Naive thymus-derived CD8-positive, alpha-beta T cell (primary cell): Measurements from ENCODE around the gene IGFBP4. TPM values are rescaled to one million over a fixed set of nuclear protein-coding genes. Genes with fewer than 3 reads are reported as not detected.

ENCODE experiments used
- ATAC-seq, 2 donors: fragments of 150-1000 bp; cut with Tn5 transposase in 1 of 2; sonication (Bioruptor Pico), chemical (Tn5 transposase) in 1 of 2; 1 replicate in 1 of 2; 2 replicates in 1 of 2; pipeline ENCODE4 v1.10.0; 2021; ENCODE audit warnings: mild to moderate bottlenecking in 2 of 2, moderate library complexity in 2 of 2
- POLR2A ChIA-PET: fragments of 350-600 bp; sonication (Branson Sonifier 250); formaldehyde crosslinking; loops from one replicate; lab custom pipeline; 2021; ENCODE audit warnings: antibody characterized with exemption; lab: Charles Lee
- DNase-seq, 10 donors: peaks; one replicate each; pipeline versions ENCODE4 v3.0.0 to v3.0.0-alpha.2; 2020 to 2022
- H3K27ac Mint-ChIP-seq, 10 donors: one replicate each; pipeline ENCODE4 v1.8.0; 2020 to 2022; ENCODE audit warnings: mild to moderate bottlenecking in 10 of 10, mixed read lengths in 10 of 10, moderate library complexity in 4 of 10, inconsistent platforms in 1 of 10
- H3K27me3 Mint-ChIP-seq, 5 donors: one replicate each; pipeline ENCODE4 v1.8.0; 2021 to 2022; ENCODE audit warnings: mixed read lengths in 5 of 5
- H3K36me3 Mint-ChIP-seq, 3 donors: one replicate each; pipeline ENCODE4 v1.8.0; 2020 to 2022; ENCODE audit warnings: mixed read lengths in 3 of 3, mild to moderate bottlenecking in 2 of 3, inconsistent platforms in 1 of 3
- H3K4me1 Mint-ChIP-seq, 4 donors: one replicate each; pipeline ENCODE4 v1.8.0; 2021 to 2022; ENCODE audit warnings: mixed read lengths in 4 of 4
- H3K4me3 Mint-ChIP-seq, 10 donors: one replicate each; pipeline ENCODE4 v1.8.0; 2020 to 2022; ENCODE audit warnings: mild to moderate bottlenecking in 10 of 10, mixed read lengths in 10 of 10, moderate library complexity in 6 of 10, inconsistent platforms in 1 of 10
- H3K9me3 Mint-ChIP-seq, 9 donors: one replicate each; pipeline ENCODE4 v1.8.0; 2020 to 2022; ENCODE audit warnings: mixed read lengths in 9 of 9, mild to moderate bottlenecking in 3 of 9, inconsistent platforms in 1 of 9, moderate library complexity in 1 of 9
- polyA plus RNA-seq, 3 donors: library from polyadenylated mRNA; unstranded; fragments of 300-500 nt; fragmentation: Illumina TruSeq; gene quantifications; one replicate each; pipeline ENCODE4 v1.2.3, GENCODE V29; 2021
- total RNA-seq, 8 experiments: library from RNA in 2 of 8; stranded (reverse) in 2 of 8; gene quantifications; one replicate each; pipeline ENCODE4 v1.2.3 and lab custom pipeline; 2021 to 2026

IGFBP4 gene
- total and polyA plus RNA-seq, 5 experiments from 2014 or later: 0.09 to 1.0 (median 0.83) TPM; not detected in 1

DNA sequence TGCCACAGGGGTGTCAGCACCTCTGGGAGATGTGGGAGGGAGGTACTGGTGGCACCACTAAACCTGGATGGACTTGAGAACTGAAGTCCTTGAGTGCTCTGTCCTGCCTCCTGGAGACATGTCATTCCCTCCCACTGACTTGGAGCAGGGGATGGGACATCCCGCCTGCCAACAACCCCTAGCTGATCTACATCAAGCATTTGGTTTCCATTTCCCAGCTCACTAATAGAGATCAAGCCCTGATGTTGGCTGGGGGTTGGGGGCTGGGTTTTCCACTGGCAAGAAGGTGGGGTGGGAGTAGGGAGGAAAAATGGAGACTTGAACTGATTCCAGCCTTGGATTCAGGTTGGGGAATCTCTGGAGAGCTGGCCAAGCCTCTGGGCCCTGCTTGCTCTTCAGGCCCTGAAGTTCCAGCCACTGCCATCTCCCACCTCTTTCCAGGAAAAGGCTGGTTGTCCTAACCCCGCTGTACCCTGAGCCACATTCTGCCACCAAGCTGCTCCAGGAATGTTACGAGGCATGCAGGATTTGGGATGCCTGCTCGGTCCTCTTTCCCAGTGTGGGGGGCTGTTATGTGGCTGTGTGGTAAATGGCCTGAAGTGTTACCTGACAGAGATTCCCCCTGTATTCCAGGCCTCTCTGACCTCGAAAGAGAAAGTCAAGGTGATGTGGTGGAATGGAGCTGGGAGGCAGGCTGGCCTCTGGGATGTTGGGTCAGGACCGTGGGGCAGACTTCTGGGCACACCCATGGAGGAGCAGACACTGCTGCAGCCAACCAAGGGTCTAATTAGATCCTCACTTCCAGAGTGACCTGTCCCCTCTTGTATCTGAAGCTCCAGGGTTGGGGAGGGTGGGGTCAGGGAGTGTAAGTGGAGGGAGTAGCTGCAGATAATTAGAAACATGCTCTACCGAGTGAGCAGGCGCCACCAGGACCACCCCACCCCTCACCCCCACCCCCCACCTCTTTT is 16.7 kb downstream of the IGFBP4 start:
- Mint-ChIP-seq H3K27ac (no peak overlapping the region), H3K4me1 (peaks cover 0 to 2% (median 0%) of the 10 kb centered on the region in 4 donors), H3K4me3 (no peak overlapping the region), H3K9me3 (no peaks in the 10 kb centered on the region), H3K36me3 (no peaks in the 10 kb centered on the region), H3K27me3 (peaks cover 0 to 4% (median 0%) of the 10 kb centered on the region in 5 donors)
- POLR2A ChIA-PET: interaction anchor here (0.6 kb wide), 1 partner anchor 18 kb away, joined by 6 read pairs; no protein-coding TSS in a partner anchor
- no peak for DNase-seq
- ATAC-seq: no peak

DNA sequence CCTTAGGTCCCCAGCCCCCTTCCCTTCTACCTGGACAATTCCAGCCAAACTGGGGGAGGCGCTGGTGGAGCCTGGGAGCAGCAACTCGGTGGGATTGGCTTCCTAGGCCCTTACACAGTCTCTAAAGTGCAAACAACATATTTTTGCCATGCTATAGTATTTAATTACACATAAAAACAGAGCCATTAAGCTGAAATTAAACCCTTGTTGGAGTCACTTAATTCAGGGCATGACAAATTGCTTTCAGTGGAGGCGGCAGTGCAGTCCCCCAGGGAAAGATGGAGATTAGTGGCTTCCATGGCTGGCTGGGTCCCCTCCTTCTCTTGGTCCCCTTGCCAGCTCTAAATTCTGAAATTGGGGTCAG is 17.3 kb downstream of the IGFBP4 start:
- Mint-ChIP-seq H3K27ac (peak overlapping the region in 1 of 10 donors; percentile 14), H3K4me1 (peaks cover 0 to 2% (median 0%) of the 10 kb centered on the region in 4 donors), H3K36me3 (no peaks in the 10 kb centered on the region), H3K9me3 (no peaks in the 10 kb centered on the region), H3K27me3 (peaks cover 0 to 4% (median 0%) of the 10 kb centered on the region in 5 donors), H3K4me3 (no peak overlapping the region)
- ATAC-seq (no peak), DNase-seq (no peak)
- POLR2A ChIA-PET: interaction anchor here (0.6 kb wide), 1 partner anchor 19 kb away, joined by 6 read pairs; no protein-coding TSS in a partner anchor

DNA sequence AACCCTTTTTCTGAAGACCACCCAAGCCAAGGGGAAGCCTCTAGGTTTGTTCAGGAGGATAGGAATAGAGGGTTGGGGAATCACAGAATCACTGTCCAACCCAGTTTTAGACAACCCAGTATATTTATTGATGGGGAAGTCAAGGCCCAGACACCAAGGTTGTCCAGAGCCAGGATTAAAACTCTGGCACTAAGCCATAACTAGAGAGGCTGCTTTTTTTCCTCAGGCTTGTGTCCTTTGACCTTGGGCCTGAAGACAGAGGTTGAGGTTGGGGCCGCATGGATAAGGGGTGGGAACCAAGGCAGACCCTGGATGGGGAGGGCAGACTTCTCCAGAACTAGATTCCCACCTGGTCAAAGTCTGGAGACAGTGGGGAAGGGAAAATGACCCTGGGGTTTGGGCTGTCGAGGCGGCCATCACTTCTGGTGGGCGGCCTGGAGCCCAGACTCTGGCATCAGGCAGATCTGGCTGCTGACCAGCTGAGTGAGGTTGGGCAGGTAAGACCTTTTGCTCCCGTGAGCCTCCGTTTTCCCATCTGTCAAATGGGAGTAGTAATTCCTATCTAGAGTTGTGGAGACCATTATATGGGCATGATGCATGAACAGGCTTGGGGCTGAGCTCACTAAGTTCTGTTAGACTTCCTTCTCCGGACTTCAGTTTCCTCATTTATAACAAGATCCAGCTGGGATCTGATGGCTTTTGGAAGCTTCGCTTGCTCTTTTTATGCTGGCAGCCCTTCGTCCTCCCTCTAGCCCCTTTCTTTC is 17.9 kb downstream of the IGFBP4 start:
- Mint-ChIP-seq H3K4me1 (peaks cover 0 to 2% (median 0%) of the 10 kb centered on the region in 4 donors), H3K9me3 (no peaks in the 10 kb centered on the region), H3K27me3 (no peaks in the 10 kb centered on the region), H3K36me3 (no peaks in the 10 kb centered on the region), H3K27ac (peak overlapping the region in 2 of 10 donors; percentile 14 to 43), H3K4me3 (no peak overlapping the region)
- no peak for ATAC-seq
- POLR2A ChIA-PET: interaction anchor here (0.6 kb wide), 1 partner anchor 19 kb away, joined by 6 read pairs; no protein-coding TSS in a partner anchor
- DNase-seq: peak in 1 of 10 donors; percentile 45

DNA sequence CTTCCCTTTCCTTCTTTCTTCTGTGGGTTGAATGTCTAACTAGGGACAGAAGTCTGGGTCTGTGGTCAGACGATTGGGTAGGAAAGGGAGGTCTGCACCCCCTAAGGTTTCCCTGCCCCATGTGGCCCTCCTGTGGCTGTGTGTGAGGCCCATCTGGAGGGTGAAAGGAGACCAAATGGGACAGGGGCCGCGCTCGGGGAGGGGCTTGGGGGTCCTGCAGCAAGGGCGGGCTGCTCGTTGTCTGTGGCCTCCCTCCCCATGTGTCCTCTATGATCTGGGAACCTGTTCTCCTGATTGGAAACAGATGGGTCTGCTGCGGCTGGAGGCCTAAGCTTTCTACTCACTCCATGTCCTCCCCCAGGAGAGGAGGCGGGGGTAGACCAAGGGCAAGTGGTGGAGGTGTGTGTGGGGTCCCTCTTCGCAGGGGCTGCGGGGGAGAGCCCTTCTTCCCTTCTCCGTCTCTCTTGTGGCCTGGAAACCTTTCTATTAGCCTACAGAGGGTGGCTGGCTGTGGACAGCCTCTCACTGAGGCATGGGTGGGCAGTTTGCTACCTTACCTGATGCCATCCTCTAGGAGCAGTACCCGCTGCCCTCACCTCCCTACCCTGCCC is 18.6 kb downstream of the IGFBP4 start:
- Mint-ChIP-seq H3K27me3 (peaks cover 0 to under 1% (median 0%) of the 10 kb centered on the region in 5 donors), H3K4me3 (no peak overlapping the region), H3K4me1 (peaks cover 0 to 2% (median 0%) of the 10 kb centered on the region in 4 donors), H3K36me3 (no peaks in the 10 kb centered on the region), H3K27ac (peak overlapping the region in 1 of 10 donors; percentile 46), H3K9me3 (no peaks in the 10 kb centered on the region)
- DNase-seq (peak in 1 of 10 donors; percentile 19), ATAC-seq (no peak)
- POLR2A ChIA-PET: no interaction called here

DNA sequence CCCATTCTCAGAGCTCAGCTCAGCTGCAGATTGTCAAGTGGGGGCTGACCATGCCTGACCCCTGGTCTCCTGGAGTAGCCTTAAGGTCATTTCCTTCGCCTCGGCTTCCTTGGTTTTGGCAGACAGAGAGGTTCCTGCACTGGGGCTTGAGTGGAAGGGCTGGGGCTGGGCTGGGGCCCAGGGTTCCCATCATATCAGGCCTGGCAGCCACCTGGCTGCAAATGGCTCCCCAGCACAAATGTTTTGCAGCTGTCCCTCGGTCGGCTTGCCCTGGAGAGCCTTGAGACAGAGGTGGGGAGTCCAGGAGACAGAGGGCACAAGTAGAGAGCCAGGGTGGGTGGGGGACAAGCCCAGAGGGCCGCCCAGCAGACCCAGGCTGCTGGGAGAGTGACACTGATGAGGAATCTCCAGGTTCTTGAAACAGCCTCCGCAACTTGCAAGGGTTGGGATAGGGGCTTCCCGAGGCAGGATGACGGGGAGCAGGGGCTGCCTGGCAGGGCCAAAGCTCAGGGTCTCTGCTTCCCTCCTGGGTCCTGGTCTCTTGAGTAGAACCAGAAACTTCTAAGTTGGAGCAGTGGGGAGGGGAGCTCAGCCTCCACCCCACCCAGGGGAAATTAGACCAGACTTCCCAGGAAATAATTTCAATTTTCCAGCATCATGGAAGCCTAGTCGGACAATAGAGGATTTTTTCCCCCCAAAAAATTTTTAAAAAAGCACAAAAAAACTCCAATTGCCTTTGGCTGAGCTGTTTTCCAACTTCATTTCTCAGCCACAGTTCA is 19.3 kb downstream of the IGFBP4 start:
- Mint-ChIP-seq H3K27ac (peak overlapping the region in 1 of 10 donors; percentile 46), H3K4me3 (no peak overlapping the region), H3K27me3 (peaks cover 0 to 2% (median 0%) of the 10 kb centered on the region in 5 donors), H3K36me3 (no peaks in the 10 kb centered on the region), H3K4me1 (peaks cover 0 to 2% (median 0%) of the 10 kb centered on the region in 4 donors), H3K9me3 (no peaks in the 10 kb centered on the region)
- ATAC-seq (no peak), DNase-seq (peak in 1 of 10 donors; percentile 31)
- POLR2A ChIA-PET: interaction anchor here (1.0 kb wide), 1 partner anchor 12 kb away, joined by 3 read pairs; no protein-coding TSS in a partner anchor

DNA sequence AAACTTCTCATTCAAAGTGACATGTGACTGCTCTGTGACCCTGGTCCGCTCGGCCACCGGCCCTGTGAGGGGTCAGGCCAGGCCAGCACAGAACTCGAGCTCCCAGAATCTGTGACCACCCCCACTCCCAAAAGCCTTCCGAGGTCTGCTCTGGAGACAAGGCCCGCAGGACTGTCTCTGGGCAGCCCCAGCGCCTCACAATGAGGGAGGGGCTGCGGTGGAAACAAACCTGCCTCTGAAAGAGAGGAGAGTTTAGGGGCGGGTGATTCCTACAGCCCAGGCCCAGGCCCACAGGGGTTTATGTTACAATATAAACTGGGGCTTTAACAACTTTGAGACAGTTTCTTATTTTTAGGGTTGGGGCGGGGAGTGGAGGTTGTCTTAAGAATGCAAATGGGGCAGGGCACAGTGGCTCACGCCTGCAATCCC is 19.9 kb downstream of the IGFBP4 start:
- POLR2A ChIA-PET: interaction anchor here (0.7 to 1.0 kb wide), 4 partner anchors 12 to 105 kb away, joined by 3 to 4 read pairs (median 3); no protein-coding TSS in a partner anchor
- peaks cover 0 to 2% (median 0%) of the 10 kb centered on the region in 4 donors for H3K4me1 Mint-ChIP-seq
- ATAC-seq (no peak), DNase-seq (peak in 1 of 10 donors; percentile 27)
- H3K9me3 Mint-ChIP-seq: no peaks in the 10 kb centered on the region
- no peaks in the 10 kb centered on the region for H3K36me3 Mint-ChIP-seq
- peaks cover 0 to 2% (median 0%) of the 10 kb centered on the region in 5 donors for H3K27me3 Mint-ChIP-seq
- no peak overlapping the region for H3K4me3 Mint-ChIP-seq
- no peak overlapping the region for H3K27ac Mint-ChIP-seq

DNA sequence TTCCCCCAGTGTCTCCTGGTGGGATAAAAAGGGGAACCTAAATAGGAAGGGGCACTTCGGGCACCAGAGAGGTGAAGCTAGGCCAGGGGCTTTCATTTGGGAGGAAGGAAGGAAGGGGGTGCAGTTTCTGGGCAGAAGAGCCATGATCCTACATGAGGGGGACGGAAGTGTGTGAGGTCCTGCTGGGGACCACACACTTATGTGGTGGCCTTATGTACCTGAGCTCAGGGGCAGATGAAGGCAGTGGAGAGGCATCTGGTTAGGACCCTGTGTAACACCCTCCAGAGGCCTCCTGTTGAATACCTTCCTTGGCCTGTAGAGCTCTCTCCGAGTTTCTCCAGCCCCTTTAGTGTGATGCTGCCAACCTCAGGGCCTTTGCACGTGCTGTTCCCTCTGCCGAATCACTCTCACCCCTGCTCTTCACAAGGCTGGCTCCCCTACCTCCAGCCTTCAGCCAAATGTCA is 21.2 kb downstream of the IGFBP4 start:
- no peak overlapping the region for H3K4me3 Mint-ChIP-seq
- peaks cover 0 to 2% (median 0%) of the 10 kb centered on the region in 4 donors for H3K4me1 Mint-ChIP-seq
- no peak for ATAC-seq
- POLR2A ChIA-PET: interaction anchor here (1.6 kb wide), 1 partner anchor 12 kb away, joined by 6 read pairs; no protein-coding TSS in a partner anchor
- no peaks in the 10 kb centered on the region for H3K9me3 Mint-ChIP-seq
- H3K27me3 Mint-ChIP-seq: peaks cover 0 to 2% (median 0%) of the 10 kb centered on the region in 5 donors
- H3K36me3 Mint-ChIP-seq: no peaks in the 10 kb centered on the region
- H3K27ac Mint-ChIP-seq: peak overlapping the region in 1 of 10 donors; percentile 74
- no peak for DNase-seq

DNA sequence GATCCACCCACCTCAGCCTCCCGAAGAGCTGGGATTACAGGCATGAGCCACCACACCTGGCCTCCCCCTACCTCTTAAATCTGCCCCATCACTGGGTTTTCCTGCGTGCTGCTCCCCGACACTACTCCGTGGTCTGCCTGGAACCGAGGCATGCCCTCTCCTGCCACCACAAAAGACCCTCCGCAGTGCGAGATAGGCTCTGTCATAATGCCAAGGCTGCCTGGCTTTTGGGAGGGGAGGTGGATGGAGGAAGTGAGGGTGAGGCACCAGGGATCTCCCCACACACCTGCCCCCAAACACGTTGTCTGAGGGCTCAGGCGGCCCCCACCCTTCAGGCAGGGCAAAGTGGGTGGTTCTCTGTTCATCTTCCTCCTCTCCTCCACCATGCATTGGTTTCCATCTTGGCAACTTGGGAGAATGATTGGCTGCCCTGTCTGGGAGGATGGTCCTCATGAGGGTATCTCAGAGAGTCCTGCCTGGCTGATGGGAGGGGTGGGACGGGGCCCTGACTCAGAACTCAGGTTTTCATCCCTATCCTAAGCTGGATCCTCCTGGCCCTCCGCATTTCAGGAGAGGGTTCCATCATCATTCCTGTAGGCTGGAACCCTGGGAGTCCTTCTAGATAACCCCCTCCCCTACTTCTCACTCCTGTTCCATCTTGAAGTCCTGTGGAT is 23.2 kb downstream of the IGFBP4 start:
- peaks cover 0 to 2% (median 0%) of the 10 kb centered on the region in 4 donors for H3K4me1 Mint-ChIP-seq
- H3K27ac Mint-ChIP-seq: peak overlapping the region in 3 of 10 donors; percentile 31 to 82 (median 37)
- no peak for DNase-seq
- no peaks in the 10 kb centered on the region for H3K36me3 Mint-ChIP-seq
- H3K27me3 Mint-ChIP-seq: peaks cover 0 to 2% (median 0%) of the 10 kb centered on the region in 5 donors
- no peak overlapping the region for H3K4me3 Mint-ChIP-seq
- no peaks in the 10 kb centered on the region for H3K9me3 Mint-ChIP-seq
- ATAC-seq: no peak
- POLR2A ChIA-PET: no interaction called here

DNA sequence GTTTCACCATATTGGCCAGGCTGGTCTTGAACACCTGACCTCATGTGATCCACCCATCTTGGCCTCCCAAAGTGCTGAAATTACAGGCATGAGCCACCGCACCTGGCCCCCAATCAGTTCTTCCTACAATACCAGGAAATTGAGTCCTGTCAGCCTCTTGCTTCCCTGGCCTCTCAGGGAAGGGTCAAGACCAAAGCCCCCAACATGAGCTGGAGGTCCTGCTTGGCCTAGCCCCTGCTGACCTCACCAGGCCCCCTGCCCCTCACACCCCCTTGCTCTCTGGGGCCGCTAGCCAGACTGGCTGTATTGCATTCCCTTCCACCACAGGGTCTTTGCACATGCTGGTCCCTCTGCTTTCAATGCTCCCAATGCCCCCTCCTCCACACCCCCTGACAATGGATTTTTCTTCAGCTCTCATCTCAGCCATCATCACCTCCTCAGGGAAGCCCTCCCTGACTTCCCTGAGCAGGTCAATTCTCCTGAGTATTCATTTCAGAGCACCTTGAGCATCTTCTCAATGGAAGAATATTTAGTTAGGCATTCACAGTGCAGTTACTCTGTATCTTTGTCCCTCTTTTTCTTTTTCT is 24.1 kb downstream of the IGFBP4 start:
- Mint-ChIP-seq H3K27ac (peak overlapping the region in 2 of 10 donors; percentile 14 to 27), H3K4me3 (no peak overlapping the region), H3K4me1 (peaks cover 0 to 2% (median 0%) of the 10 kb centered on the region in 4 donors), H3K36me3 (no peaks in the 10 kb centered on the region), H3K27me3 (peaks cover 0 to 2% (median 0%) of the 10 kb centered on the region in 5 donors), H3K9me3 (no peaks in the 10 kb centered on the region)
- POLR2A ChIA-PET: interaction anchor here (0.6 to 1.2 kb wide), 2 partner anchors 9 to 92 kb away, joined by 5 read pairs; no protein-coding TSS in a partner anchor
- DNase-seq (no peak), ATAC-seq (no peak)

DNA sequence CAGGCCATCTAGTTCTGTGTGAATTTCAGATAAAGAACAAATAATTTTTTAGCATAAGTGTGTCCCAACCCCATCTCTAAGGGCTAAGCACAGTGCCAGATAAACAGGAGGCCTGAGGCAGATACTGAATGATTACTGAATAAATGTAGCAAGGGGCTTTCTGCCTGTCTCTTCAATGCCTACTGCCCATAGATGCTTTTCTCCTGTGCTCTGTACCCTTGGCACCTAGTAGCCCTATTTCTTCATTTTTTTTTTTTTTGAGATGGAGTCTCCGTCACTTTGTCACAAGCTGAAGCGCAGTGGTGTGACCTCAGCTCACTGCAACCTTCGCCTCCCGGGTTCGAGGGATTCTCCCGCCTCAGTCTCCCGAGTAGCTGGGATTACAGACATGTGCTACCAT is 25.3 kb downstream of the IGFBP4 start:
- POLR2A ChIA-PET: interaction anchor here (0.5 kb wide), 1 partner anchor 54 kb away, joined by 3 read pairs; no protein-coding TSS in a partner anchor
- H3K27me3 Mint-ChIP-seq: peaks cover 0 to 2% (median 0%) of the 10 kb centered on the region in 5 donors
- DNase-seq (no peak), ATAC-seq (no peak)
- peaks cover 0 to 2% (median 0%) of the 10 kb centered on the region in 4 donors for H3K4me1 Mint-ChIP-seq
- no peak overlapping the region for H3K4me3 Mint-ChIP-seq
- no peaks in the 10 kb centered on the region for H3K36me3 Mint-ChIP-seq
- no peak overlapping the region for H3K27ac Mint-ChIP-seq
- no peaks in the 10 kb centered on the region for H3K9me3 Mint-ChIP-seq
